Endodermal cell (in vitro differentiated cells): ENCODE measurements around the gene PAX8. TPM values are rescaled to one million over a fixed set of nuclear protein-coding genes. Genes with fewer than 3 reads are reported as not detected.
A peak's percentile ranks its signal among the peaks of the same experiment; 100 is the strongest.

Experiments used
- DNase-seq: peaks from one replicate; pipeline ENCODE4 v3.0.0-alpha.2; 2017
- H3K27ac ChIP-seq: 2 replicates; pipeline ENCODE4 v1.5.1; 2013; ENCODE audit warnings: mild to moderate bottlenecking, low read depth, low read length, moderate library complexity
- H3K27me3 ChIP-seq: 2 replicates; pipeline ENCODE4 v1.6.1; 2013; ENCODE audit warnings: mild to moderate bottlenecking, low read length, moderate library complexity; ENCODE audit not compliant: insufficient read depth, control insufficient read depth, poor library complexity, severe bottlenecking
- H3K36me3 ChIP-seq: 2 replicates; pipeline ENCODE4 v1.7.0; 2013; ENCODE audit warnings: mild to moderate bottlenecking, low read length, moderate library complexity; ENCODE audit not compliant: control insufficient read depth, insufficient read depth
- H3K4me1 ChIP-seq: one replicate; pipeline ENCODE4 v1.7.0; 2013; ENCODE audit warnings: low read length; ENCODE audit not compliant: control insufficient read depth, insufficient read depth
- H3K4me3 ChIP-seq: 2 replicates; pipeline ENCODE4 v1.5.1; 2013; ENCODE audit warnings: mild to moderate bottlenecking, low read length, moderate library complexity
- H3K9ac ChIP-seq: 2 replicates; pipeline ENCODE4 v1.6.1; 2013; ENCODE audit warnings: mild to moderate bottlenecking, low read length, moderate library complexity; ENCODE audit not compliant: poor library complexity, severe bottlenecking; ENCODE audit errors: extremely low read depth
- H3K9me3 ChIP-seq: 2 replicates; pipeline ENCODE4 v1.6.1; 2013; ENCODE audit warnings: mild to moderate bottlenecking, low read length, moderate library complexity; ENCODE audit not compliant: control insufficient read depth
- H3K27ac Mint-ChIP-seq: 2 replicates; pipeline ENCODE4 v1.8.0; 2020; ENCODE audit warnings: mixed read lengths
- H3K27me3 Mint-ChIP-seq: 2 replicates; pipeline ENCODE4 v1.8.0; 2021; ENCODE audit warnings: mild to moderate bottlenecking, mixed read lengths; ENCODE audit not compliant: insufficient read depth
- H3K36me3 Mint-ChIP-seq: 2 replicates; pipeline ENCODE4 v1.8.0; 2020; ENCODE audit warnings: low read depth, mixed read lengths
- H3K4me1 Mint-ChIP-seq: 2 replicates; pipeline ENCODE4 v1.8.0; 2020; ENCODE audit warnings: mixed read lengths
- H3K4me3 Mint-ChIP-seq: 2 replicates; pipeline ENCODE4 v1.8.0; 2020; ENCODE audit warnings: mild to moderate bottlenecking, moderate library complexity, mixed read lengths
- H3K9me3 Mint-ChIP-seq: 2 replicates; pipeline ENCODE4 v1.8.0; 2020; ENCODE audit warnings: mild to moderate bottlenecking, mixed read lengths
- CTCF ChIP-seq: fragments of 200-600 bp; sonication (generic); conservative IDR thresholded peaks from 2 replicates; pipeline ENCODE4 v1.5.0; 2021; ENCODE audit warnings: antibody characterized with exemption, mild to moderate bottlenecking
- WGBS, 2 experiments: methylation state at CpG; one replicate each; pipeline versions ENCODE4 v1.1.5 to v1.1.7; 2013; ENCODE audit warnings: missing lambda C conversion rate in 2 of 2, mixed read lengths in 1 of 2; ENCODE audit not compliant: insufficient coverage in 1 of 2, insufficient read length in 1 of 2; 5-methylcytosine and 5-hydroxymethylcytosine counted together
- total RNA-seq, 2 donors: library from RNA; stranded (reverse); fragmentation: NEBNext Ultra II Directional in 1 of 2; extraction: Animal tissue kit (Norgen Biotek cat#: 25700) in 1 of 2; gene quantifications; 2 replicates in 1 of 2; 3 replicates in 1 of 2; pipeline ENCODE4 v1.2.1, GENCODE V29; 2021

PAX8 gene
- total RNA-seq, 2 donors from 2014 or later, result 0.09 to 0.11 TPM

- H3K4me3 Mint-ChIP-seq, result no peak overlapping the region
- no peak for TF ChIP-seq CTCF
- Histone ChIP-seq H3K4me1 (peaks cover 6% of the 10 kb centered on the region), H3K27me3 (no peaks in the 10 kb centered on the region), H3K4me3 (no peak overlapping the region), H3K27ac (no peak overlapping the region), H3K36me3 (no peaks in the 10 kb centered on the region), H3K9ac (no peak overlapping the region), H3K9me3 (no peaks in the 10 kb centered on the region)
- DNase-seq, result no peak
- H3K9me3 Mint-ChIP-seq, result no peaks in the 10 kb centered on the region
- H3K27ac Mint-ChIP-seq, result no peak overlapping the region
- peaks cover 15% of the 10 kb centered on the region for H3K4me1 Mint-ChIP-seq
- no peaks in the 10 kb centered on the region for H3K36me3 Mint-ChIP-seq
- WGBS, 2 experiments, result 95 to 100% methylated on average over 4 to 8 of the region's 8 CpGs
- H3K27me3 Mint-ChIP-seq, result peaks cover 2% of the 10 kb centered on the region
These were observed 95.5 kb downstream of the PAX8 start for GRCh38 chr2:113183264-113183663.

GRCh38 chr2:113182471-113183260, 96.1 kb downstream of the PAX8 start:
- peaks cover 6% of the 10 kb centered on the region for H3K4me1 ChIP-seq
- H3K9ac ChIP-seq, result no peak overlapping the region
- H3K4me3 ChIP-seq, result no peak overlapping the region
- H3K9me3 ChIP-seq, result no peaks in the 10 kb centered on the region
- WGBS, 2 experiments, result 94 to 97% methylated on average over 7 to 15 of the region's 15 CpGs
- H3K36me3 ChIP-seq, result no peaks in the 10 kb centered on the region
- Mint-ChIP-seq H3K4me3 (no peak overlapping the region), H3K27ac (no peak overlapping the region), H3K36me3 (no peaks in the 10 kb centered on the region), H3K9me3 (no peaks in the 10 kb centered on the region), H3K27me3 (peaks cover 2% of the 10 kb centered on the region), H3K4me1 (peaks cover 15% of the 10 kb centered on the region)
- no peak for TF ChIP-seq CTCF
- H3K27me3 ChIP-seq, result no peaks in the 10 kb centered on the region
- DNase-seq, result no peak
- H3K27ac ChIP-seq, result no peak overlapping the region

GRCh38 chr2:113181258-113182051, 97.3 kb downstream of the PAX8 start:
- Mint-ChIP-seq H3K9me3 (no peaks in the 10 kb centered on the region), H3K4me3 (no peak overlapping the region), H3K27ac (peak overlapping the region; percentile 14), H3K4me1 (peaks cover 15% of the 10 kb centered on the region), H3K36me3 (no peaks in the 10 kb centered on the region), H3K27me3 (peaks cover 5% of the 10 kb centered on the region)
- WGBS, 2 experiments, result 83 to 91% methylated on average over 7 to 8 of the region's 8 CpGs
- DNase-seq, result no peak
- Histone ChIP-seq H3K27me3 (no peaks in the 10 kb centered on the region), H3K27ac (no peak overlapping the region), H3K4me1 (peaks cover 6% of the 10 kb centered on the region), H3K36me3 (no peaks in the 10 kb centered on the region), H3K9ac (no peak overlapping the region), H3K9me3 (no peaks in the 10 kb centered on the region), H3K4me3 (no peak overlapping the region)
- TF ChIP-seq CTCF, result no peak
